Astrocyte of the spinal cord (primary cell): Measurements from ENCODE around the gene DSCAML1.

Experiments used
- DNase-seq: peaks from one replicate; pipeline ENCODE4 v3.0.0; 2011; ENCODE audit warnings: low read depth, low spot score
- H3K4me3 ChIP-seq: 2 replicates; pipeline ENCODE4 v1.5.1; 2011; ENCODE audit warnings: low read depth, mild to moderate bottlenecking, low read length, moderate library complexity
- CTCF ChIP-seq: IDR thresholded peaks from 2 replicates; pipeline ENCODE4 v1.5.1; 2012; ENCODE audit warnings: low read depth, mild to moderate bottlenecking, low read length, inconsistent platforms
- in situ Hi-C: cut with HindIII; loops from 2 replicates; pipeline ENCODE4 v1.10.0; 2017; ENCODE audit warnings: low sequenced_read_pairs

Gene DSCAML1

GRCh38 chr11:117465236-117465997 lies 331.6 kb downstream of the DSCAML1 start:
- in situ Hi-C loops: no loop called here
- no peak for TF ChIP-seq CTCF
- no peak for DNase-seq
- no peak overlapping the region for H3K4me3 ChIP-seq

GRCh38 chr11:117464778-117465177 lies 332.2 kb downstream of the DSCAML1 start:
- no peak for DNase-seq
- in situ Hi-C loops: no loop called here
- TF ChIP-seq CTCF: no peak
- H3K4me3 ChIP-seq: no peak overlapping the region

- no peak for DNase-seq
- in situ Hi-C loops: no loop called here
- TF ChIP-seq CTCF: no peak
- no peak overlapping the region for H3K4me3 ChIP-seq
Observed at GRCh38 chr11:117462864-117463247, 334.2 kb downstream of the DSCAML1 start.

GRCh38 chr11:117462183-117462863 lies 334.7 kb downstream of the DSCAML1 start:
- H3K4me3 ChIP-seq: no peak overlapping the region
- in situ Hi-C loops: no loop called here
- no peak for TF ChIP-seq CTCF
- no peak for DNase-seq

- in situ Hi-C loops: no loop called here
- DNase-seq: no peak
- no peak for TF ChIP-seq CTCF
- no peak overlapping the region for H3K4me3 ChIP-seq
Observed at GRCh38 chr11:117461396-117462182, 335.4 kb downstream of the DSCAML1 start.

GRCh38 chr11:117459979-117460300 lies 337.1 kb downstream of the DSCAML1 start:
- DNase-seq: no peak
- in situ Hi-C loops: no loop called here
- H3K4me3 ChIP-seq: no peak overlapping the region
- no peak for TF ChIP-seq CTCF
